AG04450 (cell line): Measurements from ENCODE around the gene FGF22. TPM values are rescaled to one million over a fixed set of nuclear protein-coding genes. Genes with fewer than 3 reads are reported as not detected.
A peak's percentile ranks its signal among the peaks of the same experiment; 100 is the strongest.

ENCODE experiments used
- CTCF ChIA-PET: fragments of 300-600, 350-600 bp; formaldehyde crosslinking; extraction: SDS; loops from one replicate; lab custom pipeline; 2022; ENCODE audit warnings: antibody characterized with exemption, inconsistent platforms; lab: Charles Lee
- POLR2A ChIA-PET: fragments of 350-600 bp; formaldehyde crosslinking; extraction: SDS; loops from one replicate; lab custom pipeline; 2021; ENCODE audit warnings: antibody characterized with exemption, inconsistent platforms; lab: Yijun Ruan, JAX
- DNase-seq: peaks from one replicate; pipeline ENCODE4 v3.0.0-alpha.2; 2011; ENCODE audit warnings: low read depth, low spot score
- H3K27ac ChIP-seq: one replicate; pipeline ENCODE4 v1.5.1; 2012; ENCODE audit warnings: low read depth, low read length, control low read depth
- H3K27me3 ChIP-seq: one replicate; pipeline ENCODE4 v1.6.0; 2012; ENCODE audit warnings: low read length; ENCODE audit not compliant: control insufficient read depth, insufficient read depth
- H3K4me3 ChIP-seq: 2 replicates; pipeline ENCODE4 v1.5.1; 2011; ENCODE audit warnings: mild to moderate bottlenecking, low read depth, low read length, control low read depth
- H3K9me3 ChIP-seq: 2 replicates; pipeline ENCODE4 v1.5.1; 2012; ENCODE audit warnings: low read length; ENCODE audit not compliant: control insufficient read depth, insufficient read depth
- CTCF ChIP-seq: IDR thresholded peaks from 2 replicates; pipeline ENCODE4 v1.5.1; 2011; ENCODE audit warnings: low read depth, low read length, control low read depth, inconsistent platforms
- polyA plus RNA-seq: library from polyadenylated mRNA; depleted of rRNA; stranded (reverse); fragments of >200 nt; gene quantifications from 2 replicates; pipeline ENCODE4 v1.2.3, GENCODE V29; 2011

The FGF22 gene
- polyA plus RNA-seq, 1 experiment, result not detected

DNA sequence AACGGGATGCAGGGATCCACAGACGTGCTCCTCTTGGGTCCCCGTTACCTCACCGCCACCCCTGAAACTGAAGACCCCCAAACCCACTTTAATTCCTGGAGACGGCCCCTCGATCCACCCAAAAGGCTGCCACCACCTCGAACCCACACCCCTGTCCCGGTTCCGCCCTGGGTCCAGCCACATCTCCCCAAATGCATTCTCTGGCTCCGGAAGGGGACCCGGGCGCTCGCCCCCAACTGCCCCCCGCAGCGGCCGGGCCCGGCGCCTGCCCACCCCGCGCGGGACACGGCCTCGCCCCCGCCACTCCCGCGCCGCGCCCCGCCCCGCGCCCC, 36.3 kb downstream of the FGF22 start:
- peak overlapping the region; percentile 41 for H3K4me3 ChIP-seq
- no peaks in the 10 kb centered on the region for H3K27me3 ChIP-seq
- TF ChIP-seq CTCF, result no peak
- no peaks in the 10 kb centered on the region; the same call in 1 of the 2 replicates for H3K9me3 ChIP-seq
- no peak overlapping the region for H3K27ac ChIP-seq
- POLR2A ChIA-PET, result interaction anchor here (1.4 kb wide), 1 partner anchor 12 kb away, joined by 4 read pairs; the partner anchor contains the start of gene RNF126
- CTCF ChIA-PET, result interaction anchor here (1.0 kb wide), 1 partner anchor 95 kb away, joined by 3 read pairs; no protein-coding TSS in a partner anchor
- DNase-seq, result no peak

- H3K9me3 ChIP-seq, result no peaks in the 10 kb centered on the region; the same call in 1 of the 2 replicates
- no peak for TF ChIP-seq CTCF
- peak within 1 kb of the TSS; percentile 61 for H3K27ac ChIP-seq
- H3K4me3 ChIP-seq, result peak within 1 kb of the TSS; percentile 75
- H3K27me3 ChIP-seq, result no peaks in the 10 kb centered on the region
- CTCF ChIA-PET, result interaction anchor here (0.7 kb wide), 1 partner anchor 98 kb away, joined by 4 read pairs; no protein-coding TSS in a partner anchor
- DNase-seq, result no peak
- POLR2A ChIA-PET, result interaction anchor here (0.6 to 1.4 kb wide), 3 partner anchors 13 to 126 kb away, joined by 3 to 7 read pairs (median 4); partner anchors contain the start of gene RNF126
Observed at GRCh38 chr19:676339-677105, 36.8 kb downstream of the FGF22 start, which contains the start of gene FSTL3. Gene FSTL3, plus strand, starts transcription at chr19:676392. Its CDS starts 32 bp downstream, at chr19:676424.

DNA sequence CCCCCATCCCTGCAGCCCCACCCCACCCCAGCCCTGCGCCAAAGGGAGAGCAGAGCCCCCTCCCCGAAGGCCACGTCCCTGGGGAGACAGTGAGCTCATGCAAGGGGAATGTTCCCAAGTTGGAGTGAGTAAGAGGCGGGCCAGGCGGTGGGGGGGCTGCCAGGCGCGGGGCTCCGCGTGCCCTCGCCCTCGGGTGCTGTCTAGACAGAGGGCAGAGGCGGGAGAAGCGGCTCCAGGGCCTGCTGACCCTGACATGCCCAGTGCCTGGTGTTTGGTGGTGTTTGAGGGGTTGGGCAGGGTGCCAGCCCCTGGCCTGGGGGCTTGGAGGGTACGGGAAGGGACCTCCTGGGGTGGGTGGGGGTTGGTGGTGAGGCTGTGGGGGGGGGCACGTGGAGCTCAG, 37.5 kb downstream of the FGF22 start:
- TF ChIP-seq CTCF, result no peak
- ChIA-PET POLR2A (interaction anchor here (0.6 to 1.4 kb wide), 4 partner anchors 14 to 125 kb away, joined by 3 to 7 read pairs (median 4); partner anchors contain the start of gene RNF126), CTCF (interaction anchor here (0.7 kb wide), 1 partner anchor 98 kb away, joined by 4 read pairs; no protein-coding TSS in a partner anchor)
- peak; percentile 18 for DNase-seq
- Histone ChIP-seq H3K27ac (peak overlapping the region; percentile 61), H3K27me3 (no peaks in the 10 kb centered on the region), H3K4me3 (peak overlapping the region; percentile 75), H3K9me3 (no peaks in the 10 kb centered on the region; the same call in 1 of the 2 replicates)

GRCh38 chr19:677601-678436, 38.1 kb downstream of the FGF22 start:
- POLR2A ChIA-PET, result interaction anchor here (0.6 kb wide), 1 partner anchor 75 kb away, joined by 3 read pairs; no protein-coding TSS in a partner anchor
- Histone ChIP-seq H3K27ac (peak overlapping the region; percentile 21), H3K4me3 (peak overlapping the region; percentile 75), H3K9me3 (no peaks in the 10 kb centered on the region; the same call in 1 of the 2 replicates), H3K27me3 (no peaks in the 10 kb centered on the region)
- no peak for DNase-seq
- CTCF ChIA-PET, result interaction anchor here (0.7 kb wide), 1 partner anchor 99 kb away, joined by 4 read pairs; no protein-coding TSS in a partner anchor
- no peak for TF ChIP-seq CTCF
